GM12891 (cell line): ENCODE results near the gene MACIR.

ENCODE experiments used
- POLR2A ChIP-seq: IDR thresholded peaks from 2 replicates; pipeline ENCODE4 v1.6.1; 2011; ENCODE audit warnings: low read depth, low read length, control low read depth
- POU2F2 ChIP-seq: IDR thresholded peaks from 2 replicates; pipeline ENCODE4 v1.6.1; 2011; ENCODE audit warnings: low read depth, mild to moderate bottlenecking, control low read depth, low read length, moderate library complexity
- TAF1 ChIP-seq: IDR thresholded peaks from 2 replicates; pipeline ENCODE4 v1.6.1; 2011; ENCODE audit warnings: low read depth, low read length, control low read depth

- no peak for TF ChIP-seq POU2F2
- no peak for TF ChIP-seq POLR2A
- TF ChIP-seq TAF1 = no peak
These were observed 25.3 kb downstream of the MACIR start for GRCh38 chr5:103283869-103284268.
